HG02943 (cell line): ENCODE results near the gene FGD2.
"Not testable (repeated sequence)": the region's sequence is repeated elsewhere in the genome, so short reads cannot be mapped to it uniquely, and the experiment has no call there.

Source experiments
- ATAC-seq: cut with Tn5 transposase; IDR thresholded peaks from one replicate; pipeline ENCODE4 v1.9.1; 2021; ENCODE audit warnings: mild to moderate bottlenecking, low read depth, moderate library complexity; ENCODE audit not compliant: unreplicated experiment

Gene FGD2

GRCh38 chr6:37030599-37030998 lies 25.1 kb downstream of the FGD2 start:
- ATAC-seq, result no peak

- ATAC-seq, result no peak
Observed at GRCh38 chr6:37032239-37032638, 26.8 kb downstream of the FGD2 start.

- ATAC-seq, result no peak
Observed at GRCh38 chr6:37033255-37033654, 27.8 kb downstream of the FGD2 start.

- no peak for ATAC-seq
Observed at GRCh38 chr6:37033819-37034795, 28.7 kb downstream of the FGD2 start.

- no peak for ATAC-seq
Observed at GRCh38 chr6:37036146-37036545, 30.7 kb downstream of the FGD2 start.

- no peak for ATAC-seq
Observed at GRCh38 chr6:37038292-37039198, 33.1 kb downstream of the FGD2 start.

- no peak for ATAC-seq
Observed at GRCh38 chr6:37039958-37040357, 34.5 kb downstream of the FGD2 start.

GRCh38 chr6:37041521-37041920 lies 36.1 kb downstream of the FGD2 start:
- no peak for ATAC-seq

GRCh38 chr6:37042150-37042549 lies 36.7 kb downstream of the FGD2 start:
- no peak for ATAC-seq

GRCh38 chr6:37043091-37043490 lies 37.6 kb downstream of the FGD2 start:
- ATAC-seq, result not testable (repeated sequence)

- no peak for ATAC-seq
Observed at GRCh38 chr6:37047346-37047688, 41.9 kb downstream of the FGD2 start.

GRCh38 chr6:37047689-37048402 lies 42.4 kb downstream of the FGD2 start:
- ATAC-seq, result no peak

- no peak for ATAC-seq
Observed at GRCh38 chr6:37048403-37048850, 43.0 kb downstream of the FGD2 start.

- no peak for ATAC-seq
Observed at GRCh38 chr6:37048851-37049757, 43.6 kb downstream of the FGD2 start.

GRCh38 chr6:37049758-37050044 lies 44.2 kb downstream of the FGD2 start:
- ATAC-seq, result no peak

GRCh38 chr6:37050045-37050853 lies 44.8 kb downstream of the FGD2 start:
- ATAC-seq, result no peak

- no peak for ATAC-seq
Observed at GRCh38 chr6:37050854-37051137, 45.3 kb downstream of the FGD2 start.

- no peak for ATAC-seq
Observed at GRCh38 chr6:37051138-37052026, 45.9 kb downstream of the FGD2 start.
